Neural progenitor cell (in vitro differentiated cells): ENCODE results near the gene KBTBD8. TPM values are rescaled to one million over a fixed set of nuclear protein-coding genes. Genes with fewer than 3 reads are reported as not detected.

ENCODE experiments used
- DNase-seq: peaks from one replicate; pipeline ENCODE4 v3.0.0-alpha.2; 2016; ENCODE audit warnings: low spot score
- H2AFZ ChIP-seq: fragments of 200-600 bp; sonication (generic); replicated peaks from 2 replicates; pipeline ENCODE4 v1.6.1; 2016; ENCODE audit warnings: antibody characterized with exemption
- H3F3A ChIP-seq: fragments of 200-600 bp; sonication (generic); 2 replicates; pipeline ENCODE4 v1.6.1; 2016; ENCODE audit warnings: antibody characterized with exemption, low read depth
- H3K27ac ChIP-seq: fragments of 200-600 bp; sonication (generic); 2 replicates; pipeline ENCODE4 v1.5.1; 2016; ENCODE audit warnings: mild to moderate bottlenecking
- H3K27me3 ChIP-seq: fragments of 200-600 bp; sonication (generic); 2 replicates; pipeline ENCODE4 v1.6.1; 2016; ENCODE audit warnings: mild to moderate bottlenecking, moderate library complexity
- H3K36me3 ChIP-seq: fragments of 200-600 bp; sonication (generic); 2 replicates; pipeline ENCODE4 v1.5.1; 2016
- H3K4me1 ChIP-seq: fragments of 200-600 bp; sonication (generic); 2 replicates; pipeline ENCODE4 v1.6.1; 2016; ENCODE audit warnings: mixed run types
- H3K4me2 ChIP-seq: fragments of 200-600 bp; sonication (generic); 2 replicates; pipeline ENCODE4 v1.6.1; 2016
- H3K4me3 ChIP-seq: fragments of 200-600 bp; sonication (generic); 2 replicates; pipeline ENCODE4 v1.5.1; 2016
- H3K79me2 ChIP-seq: fragments of 200-600 bp; sonication (generic); 2 replicates; pipeline ENCODE4 v1.6.1; 2016; ENCODE audit warnings: low read depth
- H3K9ac ChIP-seq: fragments of 200-600 bp; sonication (generic); 2 replicates; pipeline ENCODE4 v1.6.1; 2016
- H3K9me3 ChIP-seq: fragments of 200-600 bp; sonication (generic); 2 replicates; pipeline ENCODE4 v1.5.1; 2016; ENCODE audit warnings: low read depth
- H4K20me1 ChIP-seq: fragments of 200-600 bp; sonication (generic); 2 replicates; pipeline ENCODE4 v1.6.1; 2016; ENCODE audit warnings: low read depth
- H3K27ac Mint-ChIP-seq: 3 replicates; pipeline ENCODE4 v1.8.0; 2021; ENCODE audit warnings: mixed read lengths
- H3K27me3 Mint-ChIP-seq: 2 replicates; pipeline ENCODE4 v1.8.0; 2022; ENCODE audit warnings: low read depth, mild to moderate bottlenecking, inconsistent platforms, moderate library complexity, mixed read lengths; ENCODE audit not compliant: insufficient read depth
- H3K36me3 Mint-ChIP-seq: 3 replicates; pipeline ENCODE4 v1.8.0; 2021; ENCODE audit warnings: mixed read lengths
- H3K4me1 Mint-ChIP-seq: 3 replicates; pipeline ENCODE4 v1.8.0; 2021; ENCODE audit warnings: mixed read lengths
- H3K4me3 Mint-ChIP-seq: 3 replicates; pipeline ENCODE4 v1.8.0; 2021; ENCODE audit warnings: mild to moderate bottlenecking, moderate library complexity, mixed read lengths
- H3K9me3 Mint-ChIP-seq: 3 replicates; pipeline ENCODE4 v1.8.0; 2020; ENCODE audit warnings: mixed read lengths
- EZH2 ChIP-seq: fragments of 200-600 bp; sonication (generic); IDR thresholded peaks from 2 replicates; pipeline ENCODE4 v1.6.1; 2017; ENCODE audit warnings: antibody characterized with exemption, mild to moderate bottlenecking, moderate library complexity
- EZH2phosphoT487 ChIP-seq: fragments of 200-600 bp; sonication (generic); IDR thresholded peaks from 2 replicates; pipeline ENCODE4 v1.6.1; 2017; ENCODE audit warnings: antibody characterized with exemption
- total RNA-seq: library from RNA; depleted of rRNA; stranded (reverse); fragments of >200 nt; gene quantifications from 2 replicates; pipeline ENCODE4 v1.2.3, GENCODE V29; 2015; ENCODE audit warnings: low replicate concordance
- TF ChIP-seq, protein P1 (sequence below): fragments of 200-600 bp; sonication (generic); IDR thresholded peaks from 2 replicates; pipeline ENCODE4 v1.5.1; 2017; ENCODE audit warnings: antibody characterized with exemption, mild to moderate bottlenecking

Gene KBTBD8
- total RNA-seq, 1 donor from 2014 or later: 8.3 TPM

DNA sequence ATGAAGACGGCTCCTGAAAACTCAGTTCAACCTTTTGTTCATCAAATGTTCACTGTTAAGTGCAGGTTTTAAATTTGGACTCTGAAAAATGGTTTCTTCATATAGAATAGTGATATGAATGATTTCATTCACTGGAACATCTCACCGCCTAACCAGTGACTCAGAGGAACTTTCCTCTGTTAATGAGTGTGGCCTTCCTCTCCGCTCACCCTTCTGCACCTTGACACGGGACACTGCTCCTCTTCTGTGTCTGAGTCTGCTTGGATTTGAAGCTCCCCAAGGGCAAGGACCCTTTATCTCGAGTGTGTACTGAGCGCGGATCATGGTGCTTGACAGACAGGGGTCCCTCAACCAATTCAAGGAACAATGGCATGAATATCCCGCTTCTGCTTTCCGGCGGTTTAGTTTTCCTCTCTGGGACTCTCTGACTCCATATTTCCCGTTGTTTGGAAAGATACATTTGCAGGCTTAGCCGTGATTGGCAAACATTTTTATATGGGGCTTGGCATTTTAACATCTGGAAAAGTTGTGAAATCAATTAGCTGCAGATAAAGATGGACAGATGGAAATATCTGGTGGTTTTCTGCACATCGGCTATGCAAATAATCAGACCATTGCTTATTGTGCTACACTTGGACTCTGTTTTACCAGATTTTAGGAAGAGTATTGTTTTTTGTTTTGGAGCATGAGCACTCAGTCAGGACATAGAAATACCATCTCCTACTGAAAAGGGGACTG lies 20.9 kb downstream of the KBTBD8 start:
- DNase-seq: no peak
- peaks cover 6% of the 10 kb centered on the region for H3K27me3 Mint-ChIP-seq
- Histone ChIP-seq H3K4me2 (no peak overlapping the region), H3K27ac (no peak overlapping the region), H3K79me2 (no peaks in the 10 kb centered on the region), H2AFZ (no peak overlapping the region), H3K4me3 (no peak overlapping the region), H3F3A (no peaks in the 10 kb centered on the region), H3K9ac (no peak overlapping the region), H3K9me3 (no peaks in the 10 kb centered on the region), H4K20me1 (no peaks in the 10 kb centered on the region), H3K4me1 (no peaks in the 10 kb centered on the region), H3K27me3 (no peaks in the 10 kb centered on the region), H3K36me3 (no peaks in the 10 kb centered on the region)
- no peaks in the 10 kb centered on the region for H3K36me3 Mint-ChIP-seq
- H3K4me1 Mint-ChIP-seq: no peaks in the 10 kb centered on the region
- H3K9me3 Mint-ChIP-seq: no peaks in the 10 kb centered on the region
- H3K27ac Mint-ChIP-seq: no peak overlapping the region
- TF ChIP-seq, protein P1, sequence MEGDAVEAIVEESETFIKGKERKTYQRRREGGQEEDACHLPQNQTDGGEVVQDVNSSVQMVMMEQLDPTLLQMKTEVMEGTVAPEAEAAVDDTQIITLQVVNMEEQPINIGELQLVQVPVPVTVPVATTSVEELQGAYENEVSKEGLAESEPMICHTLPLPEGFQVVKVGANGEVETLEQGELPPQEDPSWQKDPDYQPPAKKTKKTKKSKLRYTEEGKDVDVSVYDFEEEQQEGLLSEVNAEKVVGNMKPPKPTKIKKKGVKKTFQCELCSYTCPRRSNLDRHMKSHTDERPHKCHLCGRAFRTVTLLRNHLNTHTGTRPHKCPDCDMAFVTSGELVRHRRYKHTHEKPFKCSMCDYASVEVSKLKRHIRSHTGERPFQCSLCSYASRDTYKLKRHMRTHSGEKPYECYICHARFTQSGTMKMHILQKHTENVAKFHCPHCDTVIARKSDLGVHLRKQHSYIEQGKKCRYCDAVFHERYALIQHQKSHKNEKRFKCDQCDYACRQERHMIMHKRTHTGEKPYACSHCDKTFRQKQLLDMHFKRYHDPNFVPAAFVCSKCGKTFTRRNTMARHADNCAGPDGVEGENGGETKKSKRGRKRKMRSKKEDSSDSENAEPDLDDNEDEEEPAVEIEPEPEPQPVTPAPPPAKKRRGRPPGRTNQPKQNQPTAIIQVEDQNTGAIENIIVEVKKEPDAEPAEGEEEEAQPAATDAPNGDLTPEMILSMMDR: no peak
- TF ChIP-seq EZH2phosphoT487 (no peak), EZH2 (no peak)
- no peak overlapping the region for H3K4me3 Mint-ChIP-seq

DNA sequence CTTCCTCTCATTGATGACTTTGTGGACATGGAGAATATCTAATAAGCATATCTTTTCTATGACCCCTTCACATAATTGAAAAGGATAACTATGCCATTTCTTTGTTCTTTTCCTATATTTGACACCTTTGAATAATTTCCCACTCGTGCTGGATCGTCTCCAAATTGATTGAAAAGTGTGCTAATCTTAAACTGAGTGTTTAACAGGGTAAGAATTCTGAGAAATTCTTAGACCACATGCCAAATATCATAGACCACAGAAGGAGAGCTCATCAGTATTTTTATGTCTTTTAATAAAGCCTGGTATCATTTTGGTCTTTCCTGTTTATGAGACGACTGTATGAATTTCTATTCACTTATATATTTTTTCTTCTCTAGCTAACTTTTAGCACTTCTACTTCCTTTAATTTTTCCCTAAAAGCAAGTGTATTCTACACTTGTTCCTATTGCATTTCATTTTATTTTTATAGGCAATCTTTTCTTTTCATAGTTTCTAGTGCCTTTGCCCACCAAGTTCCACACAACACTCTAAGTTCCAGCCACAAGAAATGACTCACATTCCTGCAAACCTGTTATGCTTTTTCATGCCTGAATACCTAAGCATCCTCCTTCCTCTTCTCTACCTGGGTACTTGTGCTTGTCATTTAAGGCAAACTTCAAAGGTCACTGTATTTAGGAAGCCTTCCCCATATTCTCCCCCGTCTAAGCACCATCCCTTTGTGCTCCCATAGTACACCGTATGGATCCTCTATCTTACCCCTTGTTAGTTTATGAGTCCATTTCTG lies 30.1 kb downstream of the KBTBD8 start:
- Histone ChIP-seq H3F3A (no peaks in the 10 kb centered on the region), H3K4me3 (no peak overlapping the region), H4K20me1 (no peaks in the 10 kb centered on the region), H3K36me3 (no peaks in the 10 kb centered on the region), H3K27me3 (no peaks in the 10 kb centered on the region), H3K9ac (no peak overlapping the region), H2AFZ (no peak overlapping the region), H3K4me1 (no peaks in the 10 kb centered on the region), H3K9me3 (no peaks in the 10 kb centered on the region), H3K4me2 (no peak overlapping the region), H3K79me2 (no peaks in the 10 kb centered on the region), H3K27ac (no peak overlapping the region)
- H3K36me3 Mint-ChIP-seq: no peaks in the 10 kb centered on the region
- no peaks in the 10 kb centered on the region for H3K27me3 Mint-ChIP-seq
- no peak overlapping the region for H3K4me3 Mint-ChIP-seq
- H3K27ac Mint-ChIP-seq: no peak overlapping the region
- DNase-seq: no peak
- TF ChIP-seq, protein P1: no peak
- TF ChIP-seq EZH2phosphoT487 (no peak), EZH2 (no peak)
- H3K4me1 Mint-ChIP-seq: no peaks in the 10 kb centered on the region
- no peaks in the 10 kb centered on the region for H3K9me3 Mint-ChIP-seq

DNA sequence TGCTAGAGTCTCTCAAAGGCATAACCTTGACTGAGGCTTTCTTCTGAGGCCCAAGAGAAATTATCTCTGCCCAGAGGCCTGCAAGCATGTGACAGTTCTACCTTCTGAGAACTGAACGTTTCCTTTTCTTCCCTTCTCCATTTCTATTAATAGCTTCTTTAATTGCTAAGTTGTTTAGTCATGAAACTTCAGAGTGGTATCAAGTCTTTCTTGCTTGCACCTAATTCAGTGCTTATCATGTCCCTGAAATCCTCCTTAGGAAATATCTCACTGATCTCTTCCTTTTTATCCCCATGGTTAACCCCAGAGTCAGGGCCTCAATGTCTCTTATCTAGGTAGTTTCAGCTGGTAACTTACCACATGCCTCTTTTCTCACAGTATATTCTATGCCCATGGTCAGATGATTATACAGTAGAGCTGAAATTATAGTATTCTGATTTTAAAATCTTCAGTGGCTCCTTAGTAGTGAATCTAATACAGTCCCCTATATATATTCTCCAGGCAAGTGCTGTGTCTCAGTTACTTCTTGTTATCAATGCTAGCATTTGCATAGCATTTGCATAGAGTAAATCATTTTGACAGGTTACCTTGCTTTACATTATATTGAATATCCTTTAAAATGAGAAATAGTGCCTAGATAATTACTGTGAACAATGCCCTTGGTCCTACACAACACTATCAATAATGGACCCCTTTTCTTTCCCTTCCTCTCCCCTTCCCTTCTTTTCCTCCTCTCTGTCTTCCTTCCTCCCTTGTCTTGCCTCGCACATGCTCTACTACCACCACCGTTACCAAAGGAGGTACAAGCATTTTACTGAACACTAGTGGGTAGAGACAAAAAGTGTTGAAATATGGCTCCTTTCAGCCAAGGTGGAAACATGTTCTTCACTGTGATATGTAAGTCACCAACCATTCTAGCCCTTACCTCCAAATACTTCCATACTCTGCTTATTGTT lies 33.0 kb downstream of the KBTBD8 start:
- DNase-seq: no peak
- H3K4me1 ChIP-seq: no peaks in the 10 kb centered on the region
- no peak overlapping the region for H3K4me2 ChIP-seq
- H3K27me3 Mint-ChIP-seq: no peaks in the 10 kb centered on the region
- H3K9me3 Mint-ChIP-seq: no peaks in the 10 kb centered on the region
- H3K27ac Mint-ChIP-seq: no peak overlapping the region
- TF ChIP-seq, protein P1: no peak
- no peaks in the 10 kb centered on the region for H3K36me3 ChIP-seq
- H2AFZ ChIP-seq: no peak overlapping the region
- H3K4me3 Mint-ChIP-seq: no peak overlapping the region
- H3K9me3 ChIP-seq: no peaks in the 10 kb centered on the region
- no peaks in the 10 kb centered on the region for H3K36me3 Mint-ChIP-seq
- no peak overlapping the region for H3K27ac ChIP-seq
- no peaks in the 10 kb centered on the region for H3K79me2 ChIP-seq
- no peaks in the 10 kb centered on the region for H3K27me3 ChIP-seq
- no peak overlapping the region for H3K9ac ChIP-seq
- H3K4me1 Mint-ChIP-seq: no peaks in the 10 kb centered on the region
- H4K20me1 ChIP-seq: no peaks in the 10 kb centered on the region
- no peaks in the 10 kb centered on the region for H3F3A ChIP-seq
- no peak overlapping the region for H3K4me3 ChIP-seq
